ENCODE data around the gene RNFT2.

RNFT2 gene

GRCh38 chr12:116897476-116897875, 159.4 kb downstream of the RNFT2 start:
- in situ Hi-C loops (cut with MboI; ENCODE audit: low sequenced_read_pairs) = no loop called here

- in situ Hi-C loops (cut with MboI; ENCODE audit: low sequenced_read_pairs) = no loop called here
Observed at GRCh38 chr12:116898669-116899068, 160.6 kb downstream of the RNFT2 start.

- in situ Hi-C loops (cut with MboI; ENCODE audit: low sequenced_read_pairs) = no loop called here
Observed at GRCh38 chr12:116901612-116902011, 163.5 kb downstream of the RNFT2 start.

Measured in hTERT RPE-1 (cell line).